Suppressor macrophage treated with lipopolysaccharide for 4 hours (primary cell): ENCODE results near the gene PCDHB11.
"Not testable (repeated sequence)": the region's sequence is repeated elsewhere in the genome, so short reads cannot be mapped to it uniquely, and the experiment has no call there.

Experiments used
- DNase-seq: peaks from one replicate; pipeline ENCODE4 v3.0.0-alpha.2; 2020

PCDHB11 gene

DNA sequence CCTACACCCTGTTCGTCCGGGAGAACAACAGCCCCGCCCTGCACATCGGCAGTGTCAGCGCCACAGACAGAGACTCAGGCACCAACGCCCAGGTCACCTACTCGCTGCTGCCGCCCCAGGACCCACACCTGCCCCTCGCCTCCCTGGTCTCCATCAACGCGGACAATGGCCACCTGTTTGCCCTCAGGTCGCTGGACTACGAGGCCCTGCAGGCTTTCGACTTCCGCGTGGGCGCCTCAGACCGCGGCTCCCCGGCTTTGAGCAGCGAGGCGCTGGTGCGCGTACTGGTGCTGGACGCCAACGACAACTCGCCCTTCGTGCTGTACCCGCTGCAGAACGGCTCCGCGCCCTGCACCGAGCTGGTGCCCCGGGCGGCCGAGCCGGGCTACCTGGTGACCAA lies 10.7 kb upstream of the PCDHB11 start:
- not testable (repeated sequence) for DNase-seq

DNA sequence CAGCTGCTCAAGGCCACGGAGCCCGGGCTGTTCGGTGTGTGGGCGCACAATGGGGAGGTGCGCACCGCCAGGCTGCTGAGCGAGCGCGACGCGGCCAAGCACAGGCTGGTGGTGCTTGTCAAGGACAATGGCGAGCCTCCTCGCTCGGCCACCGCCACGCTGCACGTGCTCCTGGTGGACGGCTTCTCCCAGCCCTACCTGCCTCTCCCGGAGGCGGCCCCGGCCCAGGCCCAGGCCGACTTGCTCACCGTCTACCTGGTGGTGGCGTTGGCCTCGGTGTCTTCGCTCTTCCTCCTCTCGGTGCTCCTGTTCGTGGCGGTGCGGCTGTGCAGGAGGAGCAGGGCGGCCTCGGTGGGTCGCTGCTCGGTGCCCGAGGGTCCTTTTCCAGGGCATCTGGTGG lies 10.3 kb upstream of the PCDHB11 start:
- DNase-seq, result not testable (repeated sequence)

DNA sequence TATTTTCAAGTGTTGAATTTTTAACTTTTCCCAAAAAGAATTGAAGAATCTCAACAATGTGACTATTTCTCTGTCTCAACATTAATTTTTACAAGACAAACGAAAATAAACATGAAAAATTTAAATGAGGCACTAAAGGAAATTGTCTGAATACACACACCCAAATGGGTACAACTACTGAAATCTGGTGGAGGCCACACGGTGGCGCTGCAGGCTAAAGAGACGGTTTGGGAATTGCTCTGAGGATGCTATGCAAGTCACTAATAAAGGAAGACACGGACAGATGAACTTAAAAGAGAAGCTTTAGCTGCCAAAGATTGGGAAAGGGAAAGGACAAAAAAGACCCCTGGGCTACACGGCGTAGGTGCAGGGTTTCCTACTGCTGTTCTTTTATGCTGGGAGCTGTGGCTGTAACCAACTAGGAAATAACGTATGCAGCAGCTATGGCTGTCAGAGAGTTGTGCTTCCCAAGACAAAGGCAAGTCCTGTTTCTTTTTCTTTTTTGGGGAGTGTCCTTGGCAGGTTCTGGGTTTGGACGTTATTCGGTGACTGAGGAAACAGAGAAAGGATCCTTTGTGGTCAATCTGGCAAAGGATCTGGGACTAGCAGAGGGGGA lies 7.2 kb upstream of the PCDHB11 start, which contains the start of gene PCDHB10:
TSS of gene PCDHB10 (plus strand) at position 244 of the 616 bp plus-strand sequence. CDS start at position 444, 200 bp downstream.
- peak; percentile 18 for DNase-seq

DNA sequence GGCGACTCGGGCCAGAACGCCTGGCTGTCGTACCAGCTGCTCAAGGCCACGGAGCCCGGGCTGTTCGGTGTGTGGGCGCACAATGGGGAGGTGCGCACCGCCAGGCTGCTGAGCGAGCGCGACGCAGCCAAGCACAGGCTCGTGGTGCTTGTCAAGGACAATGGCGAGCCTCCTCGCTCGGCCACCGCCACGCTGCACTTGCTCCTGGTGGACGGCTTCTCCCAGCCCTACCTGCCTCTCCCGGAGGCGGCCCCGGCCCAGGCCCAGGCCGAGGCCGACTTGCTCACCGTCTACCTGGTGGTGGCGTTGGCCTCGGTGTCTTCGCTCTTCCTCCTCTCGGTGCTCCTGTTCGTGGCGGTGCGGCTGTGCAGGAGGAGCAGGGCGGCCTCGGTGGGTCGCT lies 5.1 kb upstream of the PCDHB11 start:
- not testable (repeated sequence) for DNase-seq

DNA sequence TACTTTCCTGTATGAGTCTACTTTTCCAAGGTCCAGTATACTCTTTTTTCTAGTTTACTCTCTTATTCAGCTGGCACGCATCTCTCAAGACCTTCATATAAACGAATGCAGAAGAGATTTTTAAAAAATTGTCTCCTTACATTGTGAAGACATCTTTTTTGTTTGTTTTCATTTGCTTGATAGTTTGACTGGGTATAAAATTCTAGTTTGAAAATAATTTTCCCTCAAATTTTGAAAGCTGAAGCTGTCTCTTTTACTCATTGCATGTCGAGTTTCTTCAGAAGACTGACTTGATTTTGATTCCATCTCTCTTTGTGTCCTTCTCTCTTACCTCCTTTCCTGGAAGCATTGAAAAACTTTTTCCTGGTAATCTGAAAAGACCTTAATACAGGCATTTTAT lies 3.1 kb upstream of the PCDHB11 start:
- no peak for DNase-seq

DNA sequence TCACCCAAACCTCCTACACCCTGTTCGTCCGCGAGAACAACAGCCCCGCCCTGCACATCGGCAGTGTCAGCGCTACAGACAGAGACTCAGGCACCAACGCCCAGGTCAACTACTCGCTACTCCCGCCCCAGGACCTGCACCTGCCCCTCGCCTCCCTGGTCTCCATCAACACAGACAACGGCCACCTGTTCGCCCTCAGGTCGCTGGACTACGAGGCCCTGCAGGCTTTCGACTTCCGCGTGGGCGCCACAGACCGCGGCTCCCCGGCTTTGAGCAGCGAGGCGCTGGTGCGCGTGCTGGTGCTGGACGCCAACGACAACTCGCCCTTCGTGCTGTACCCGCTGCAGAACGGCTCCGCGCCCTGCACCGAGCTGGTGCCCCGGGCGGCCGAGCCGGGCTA lies 1.7 kb downstream of the PCDHB11 start:
- DNase-seq, result not testable (repeated sequence)

DNA sequence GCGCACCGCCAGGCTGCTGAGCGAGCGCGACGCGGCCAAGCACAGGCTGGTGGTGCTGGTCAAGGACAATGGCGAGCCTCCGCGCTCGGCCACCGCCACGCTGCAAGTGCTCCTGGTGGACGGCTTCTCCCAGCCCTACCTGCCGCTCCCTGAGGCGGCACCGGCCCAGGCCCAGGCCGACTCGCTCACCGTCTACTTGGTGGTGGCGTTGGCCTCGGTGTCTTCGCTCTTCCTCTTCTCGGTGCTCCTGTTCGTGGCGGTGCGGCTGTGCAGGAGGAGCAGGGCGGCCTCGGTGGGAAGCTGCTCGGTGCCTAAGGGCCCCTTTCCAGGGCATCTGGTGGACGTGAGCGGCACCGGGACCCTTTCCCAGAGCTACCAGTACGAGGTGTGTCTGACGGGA lies 2.2 kb downstream of the PCDHB11 start:
- not testable (repeated sequence) for DNase-seq

DNA sequence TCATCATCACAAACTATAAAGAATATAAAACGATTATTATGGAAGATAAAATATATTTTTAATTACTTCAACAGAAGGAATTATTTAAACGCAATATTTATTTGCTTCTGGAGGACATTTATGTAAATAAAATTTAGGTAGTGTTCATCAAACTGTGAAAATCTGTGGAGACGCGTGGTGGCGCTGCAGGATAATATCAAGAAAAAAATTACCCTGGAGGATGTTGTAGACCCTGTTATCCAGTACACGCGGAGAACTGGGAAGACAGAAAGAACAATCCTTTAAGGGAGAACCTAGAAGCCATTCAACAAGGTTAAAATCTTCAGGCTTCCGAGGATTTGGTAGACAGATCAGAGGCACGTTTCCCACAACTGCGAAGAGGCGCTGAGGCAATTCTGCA lies 9.1 kb downstream of the PCDHB11 start, which contains the start of gene PCDHB12:
TSS of gene PCDHB12 (plus strand) at position 242 of the 400 bp plus-strand sequence. CDS start 189 bp downstream, outside the sequence.
- no peak for DNase-seq

DNA sequence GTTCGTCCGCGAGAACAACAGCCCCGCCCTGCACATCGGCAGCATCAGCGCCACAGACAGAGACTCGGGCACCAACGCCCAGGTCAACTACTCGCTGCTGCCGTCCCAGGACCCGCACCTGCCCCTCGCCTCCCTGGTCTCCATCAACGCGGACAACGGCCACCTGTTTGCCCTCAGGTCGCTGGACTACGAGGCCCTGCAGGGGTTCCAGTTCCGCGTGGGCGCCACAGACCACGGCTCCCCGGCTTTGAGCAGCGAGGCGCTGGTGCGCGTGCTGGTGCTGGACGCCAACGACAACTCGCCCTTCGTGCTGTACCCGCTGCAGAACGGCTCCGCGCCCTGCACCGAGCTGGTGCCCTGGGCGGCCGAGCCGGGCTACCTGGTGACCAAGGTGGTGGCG lies 10.9 kb downstream of the PCDHB11 start:
- not testable (repeated sequence) for DNase-seq

DNA sequence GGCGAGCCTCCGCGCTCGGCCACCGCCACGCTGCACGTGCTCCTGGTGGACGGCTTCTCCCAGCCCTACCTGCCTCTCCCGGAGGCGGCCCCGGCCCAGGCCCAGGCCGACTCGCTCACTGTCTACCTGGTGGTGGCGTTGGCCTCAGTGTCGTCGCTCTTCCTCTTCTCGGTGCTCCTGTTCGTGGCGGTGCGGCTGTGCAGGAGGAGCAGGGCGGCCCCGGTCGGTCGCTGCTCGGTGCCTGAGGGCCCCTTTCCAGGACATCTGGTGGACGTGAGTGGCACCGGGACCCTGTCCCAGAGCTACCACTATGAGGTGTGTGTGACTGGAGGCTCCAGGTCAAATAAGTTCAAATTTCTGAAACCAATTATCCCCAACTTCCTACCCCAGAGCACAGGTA lies 11.4 kb downstream of the PCDHB11 start:
- DNase-seq, result not testable (repeated sequence)

DNA sequence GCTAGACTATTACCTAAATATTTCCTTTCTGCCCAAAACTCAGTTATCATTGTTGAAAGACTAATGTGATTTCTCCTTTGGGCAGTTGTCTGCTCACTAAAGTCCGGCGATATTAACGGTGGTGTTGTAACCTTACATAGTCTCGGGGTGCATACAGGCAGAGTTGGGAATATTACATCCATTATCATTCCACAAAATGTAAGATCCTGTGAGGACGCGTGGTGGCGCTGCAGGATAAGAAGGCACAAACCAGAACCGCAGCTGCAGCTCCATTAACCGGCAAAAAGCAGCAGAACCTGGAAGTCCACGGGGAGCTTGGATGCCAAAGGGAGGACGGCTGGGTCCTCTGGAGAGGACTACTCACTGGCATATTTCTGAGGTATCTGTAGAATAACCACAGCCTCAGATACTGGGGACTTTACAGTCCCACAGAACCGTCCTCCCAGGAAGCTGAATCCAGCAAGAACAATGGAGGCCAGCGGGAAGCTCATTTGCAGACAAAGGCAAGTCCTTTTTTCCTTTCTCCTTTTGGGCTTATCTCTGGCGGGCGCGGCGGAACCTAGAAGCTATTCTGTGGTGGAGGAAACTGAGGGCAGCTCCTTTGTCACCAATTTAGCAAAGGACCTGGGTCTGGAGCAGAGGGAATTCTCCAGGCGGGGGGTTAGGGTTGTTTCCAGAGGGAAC lies 14.4 kb downstream of the PCDHB11 start, which contains the start of gene PCDHB13:
TSS of gene PCDHB13 (plus strand) at position 264 of the 684 bp plus-strand sequence. CDS start at position 469, 205 bp downstream.
- DNase-seq, result peak; percentile 3

DNA sequence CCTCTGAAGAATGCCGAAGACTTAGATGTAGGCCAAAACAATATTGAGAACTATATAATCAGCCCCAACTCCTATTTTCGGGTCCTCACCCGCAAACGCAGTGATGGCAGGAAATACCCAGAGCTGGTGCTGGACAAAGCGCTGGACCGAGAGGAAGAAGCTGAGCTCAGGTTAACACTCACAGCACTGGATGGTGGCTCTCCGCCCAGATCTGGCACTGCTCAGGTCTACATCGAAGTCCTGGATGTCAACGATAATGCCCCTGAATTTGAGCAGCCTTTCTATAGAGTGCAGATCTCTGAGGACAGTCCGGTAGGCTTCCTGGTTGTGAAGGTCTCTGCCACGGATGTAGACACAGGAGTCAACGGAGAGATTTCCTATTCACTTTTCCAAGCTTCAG lies 15.2 kb downstream of the PCDHB11 start:
- DNase-seq, result not testable (repeated sequence)

DNA sequence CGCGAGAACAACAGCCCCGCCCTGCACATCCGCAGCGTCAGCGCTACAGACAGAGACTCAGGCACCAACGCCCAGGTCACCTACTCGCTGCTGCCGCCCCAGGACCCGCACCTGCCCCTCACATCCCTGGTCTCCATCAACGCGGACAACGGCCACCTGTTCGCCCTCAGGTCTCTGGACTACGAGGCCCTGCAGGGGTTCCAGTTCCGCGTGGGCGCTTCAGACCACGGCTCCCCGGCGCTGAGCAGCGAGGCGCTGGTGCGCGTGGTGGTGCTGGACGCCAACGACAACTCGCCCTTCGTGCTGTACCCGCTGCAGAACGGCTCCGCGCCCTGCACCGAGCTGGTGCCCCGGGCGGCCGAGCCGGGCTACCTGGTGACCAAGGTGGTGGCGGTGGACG lies 16.1 kb downstream of the PCDHB11 start:
- DNase-seq, result not testable (repeated sequence)

DNA sequence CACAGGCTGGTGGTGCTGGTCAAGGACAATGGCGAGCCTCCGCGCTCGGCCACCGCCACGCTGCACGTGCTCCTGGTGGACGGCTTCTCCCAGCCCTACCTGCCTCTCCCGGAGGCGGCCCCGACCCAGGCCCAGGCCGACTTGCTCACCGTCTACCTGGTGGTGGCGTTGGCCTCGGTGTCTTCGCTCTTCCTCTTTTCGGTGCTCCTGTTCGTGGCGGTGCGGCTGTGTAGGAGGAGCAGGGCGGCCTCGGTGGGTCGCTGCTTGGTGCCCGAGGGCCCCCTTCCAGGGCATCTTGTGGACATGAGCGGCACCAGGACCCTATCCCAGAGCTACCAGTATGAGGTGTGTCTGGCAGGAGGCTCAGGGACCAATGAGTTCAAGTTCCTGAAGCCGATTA lies 16.6 kb downstream of the PCDHB11 start:
- not testable (repeated sequence) for DNase-seq

DNA sequence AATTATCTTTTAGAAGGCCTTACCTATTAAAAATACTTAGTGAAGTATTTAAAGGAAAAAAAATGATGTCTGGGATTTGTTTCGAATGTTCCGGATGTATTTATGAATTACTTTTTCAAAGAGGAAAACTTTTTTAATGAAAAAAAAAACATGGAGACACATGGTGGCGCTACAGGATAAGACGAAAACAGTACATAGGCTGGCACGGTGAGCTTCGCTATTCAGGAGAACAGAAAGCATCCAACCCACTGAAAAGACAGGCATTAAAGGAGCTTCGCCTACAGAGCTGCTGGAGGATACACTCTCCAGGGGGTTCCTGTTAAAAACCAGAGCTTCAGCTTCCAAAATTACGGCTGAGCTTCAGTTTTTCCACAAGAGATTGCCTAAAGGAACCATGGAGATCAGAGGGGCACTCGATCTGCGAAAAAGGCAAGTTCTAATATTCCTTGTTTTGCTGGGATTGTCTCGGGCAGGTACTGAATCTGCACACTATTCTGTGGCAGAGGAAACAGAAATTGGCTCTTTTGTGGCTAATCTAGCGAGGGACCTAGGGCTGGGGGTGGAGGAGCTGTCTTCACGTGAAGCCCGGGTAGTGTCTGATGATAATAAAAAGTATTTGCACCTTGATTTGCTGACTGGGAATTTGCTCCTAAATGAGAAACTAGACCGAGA lies 23.8 kb downstream of the PCDHB11 start, which contains the start of gene PCDHB14:
TSS of gene PCDHB14 (plus strand) at position 232 of the 672 bp plus-strand sequence. CDS start at position 395, 163 bp downstream.
- no peak for DNase-seq

DNA sequence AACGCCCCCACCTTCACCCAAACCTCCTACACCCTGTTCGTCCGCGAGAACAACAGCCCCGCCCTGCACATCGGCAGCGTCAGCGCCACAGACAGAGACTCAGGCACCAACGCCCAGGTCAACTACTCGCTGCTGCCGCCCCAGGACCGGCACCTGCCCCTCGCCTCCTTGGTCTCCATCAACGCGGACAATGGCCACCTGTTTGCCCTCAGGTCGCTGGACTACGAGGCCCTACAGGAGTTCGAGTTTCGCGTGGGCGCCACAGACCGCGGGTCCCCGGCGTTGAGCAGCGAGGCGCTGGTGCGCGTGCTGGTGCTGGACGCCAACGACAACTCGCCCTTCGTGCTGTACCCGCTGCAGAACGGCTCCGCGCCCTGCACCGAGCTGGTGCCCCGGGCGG lies 25.4 kb downstream of the PCDHB11 start:
- DNase-seq, result not testable (repeated sequence)

DNA sequence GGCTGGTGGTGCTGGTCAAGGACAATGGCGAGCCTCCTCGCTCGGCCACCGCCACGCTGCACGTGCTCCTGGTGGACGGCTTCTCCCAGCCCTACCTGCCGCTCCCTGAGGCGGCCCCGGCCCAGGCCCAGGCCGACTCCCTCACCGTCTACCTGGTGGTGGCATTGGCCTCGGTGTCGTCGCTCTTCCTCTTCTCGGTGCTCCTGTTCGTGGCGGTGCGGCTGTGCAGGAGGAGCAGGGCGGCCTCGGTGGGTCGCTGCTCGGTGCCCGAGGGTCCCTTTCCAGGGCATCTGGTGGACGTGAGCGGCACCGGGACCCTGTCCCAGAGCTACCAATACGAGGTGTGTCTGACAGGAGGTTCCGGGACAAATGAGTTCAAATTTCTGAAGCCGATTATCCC lies 26.0 kb downstream of the PCDHB11 start:
- DNase-seq, result not testable (repeated sequence)

DNA sequence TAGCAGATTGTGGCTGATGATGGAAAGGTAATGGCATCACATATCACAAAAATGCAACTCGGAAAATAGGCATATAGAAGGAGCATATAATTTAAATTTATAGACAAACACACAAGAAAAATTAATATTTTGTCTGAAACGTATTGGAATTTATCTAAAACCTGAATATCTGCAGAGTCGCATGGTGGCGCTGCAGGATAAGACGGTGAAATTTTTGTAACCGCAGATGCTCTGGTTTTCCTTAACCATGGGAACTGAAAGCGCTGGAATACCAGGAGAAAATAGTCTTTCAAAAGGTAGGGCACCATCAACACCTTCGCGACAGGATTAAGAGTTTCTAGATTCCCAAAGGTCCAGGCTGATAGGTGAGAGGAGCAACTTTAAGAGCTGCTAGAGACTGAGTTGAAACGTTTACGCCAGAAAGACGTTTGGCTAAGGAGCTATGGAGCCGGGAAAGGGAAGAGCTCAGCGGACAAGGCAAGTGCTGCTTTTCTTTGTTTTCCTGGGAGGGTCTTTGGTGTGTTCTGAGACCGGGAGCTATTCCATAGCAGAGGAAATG lies 34.8 kb downstream of the PCDHB11 start:
- no peak for DNase-seq

DNA sequence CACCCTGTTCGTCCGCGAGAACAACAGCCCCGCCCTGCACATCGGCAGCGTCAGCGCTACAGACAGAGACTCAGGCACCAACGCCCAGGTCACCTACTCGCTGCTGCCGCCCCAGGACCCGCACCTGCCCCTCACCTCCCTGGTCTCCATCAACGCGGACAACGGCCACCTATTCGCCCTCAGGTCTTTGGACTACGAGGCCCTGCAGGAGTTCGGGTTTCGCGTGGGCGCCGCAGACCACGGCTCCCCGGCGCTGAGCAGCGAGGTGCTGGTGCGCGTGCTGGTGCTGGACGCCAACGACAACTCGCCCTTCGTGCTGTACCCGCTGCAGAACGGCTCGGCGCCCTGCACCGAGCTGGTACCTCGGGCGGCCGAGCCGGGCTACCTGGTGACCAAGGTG lies 36.5 kb downstream of the PCDHB11 start:
- not testable (repeated sequence) for DNase-seq

DNA sequence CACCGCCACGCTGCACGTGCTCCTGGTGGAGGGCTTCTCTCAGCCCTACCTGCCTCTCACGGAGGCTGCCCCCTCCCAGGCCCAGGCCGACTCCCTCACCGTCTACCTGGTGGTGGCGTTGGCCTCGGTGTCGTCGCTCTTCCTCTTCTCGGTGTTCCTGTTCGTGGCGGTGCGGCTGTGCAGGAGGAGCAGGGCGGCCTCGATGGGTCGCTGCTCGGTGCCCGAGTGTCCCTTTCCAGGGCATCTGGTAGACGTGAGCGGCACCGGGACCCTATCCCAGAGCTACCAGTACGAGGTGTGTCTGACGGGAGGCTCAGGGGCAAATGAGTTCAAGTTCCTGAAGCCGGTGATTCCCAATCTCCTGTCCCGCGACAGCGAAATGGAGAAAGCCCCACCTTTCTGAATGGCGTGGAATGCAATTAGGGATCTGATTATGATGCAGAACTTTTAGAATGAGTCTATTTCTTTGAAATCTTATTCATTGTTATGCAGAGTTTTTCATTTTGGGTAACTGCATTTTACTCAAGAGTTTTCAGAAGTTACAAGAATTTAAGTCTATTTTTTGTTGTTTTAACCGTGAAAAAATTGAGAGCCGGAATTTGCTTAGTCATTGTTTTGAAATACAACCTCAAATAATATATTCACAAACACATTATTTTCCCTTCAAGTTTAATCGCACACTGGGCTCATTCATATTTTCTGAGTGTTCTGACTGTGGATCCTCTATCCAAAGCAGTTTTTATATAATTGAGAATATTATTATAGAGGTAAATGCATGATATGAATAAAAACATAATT lies 37.3 kb downstream of the PCDHB11 start:
- DNase-seq, result no peak

DNA sequence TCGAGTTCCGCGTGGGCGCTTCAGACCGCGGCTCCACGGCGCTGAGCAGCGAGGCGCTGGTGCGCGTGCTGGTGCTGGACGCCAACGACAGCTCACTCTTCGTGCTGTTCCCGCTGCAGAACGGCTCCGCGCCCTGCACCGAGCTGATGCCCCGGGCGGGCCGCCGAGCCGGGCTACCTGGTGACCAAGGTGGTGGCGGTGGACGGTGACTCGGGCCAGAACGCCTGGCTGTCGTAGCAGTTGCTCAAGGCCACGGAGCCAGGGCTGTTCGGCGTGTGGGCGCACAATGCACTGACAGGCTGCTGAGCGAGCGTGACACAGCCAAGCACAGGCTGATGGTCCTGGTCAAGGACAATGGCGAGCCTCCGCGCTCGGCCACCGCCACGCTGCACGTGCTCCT lies 42.1 kb downstream of the PCDHB11 start:
- DNase-seq, result no peak

DNA sequence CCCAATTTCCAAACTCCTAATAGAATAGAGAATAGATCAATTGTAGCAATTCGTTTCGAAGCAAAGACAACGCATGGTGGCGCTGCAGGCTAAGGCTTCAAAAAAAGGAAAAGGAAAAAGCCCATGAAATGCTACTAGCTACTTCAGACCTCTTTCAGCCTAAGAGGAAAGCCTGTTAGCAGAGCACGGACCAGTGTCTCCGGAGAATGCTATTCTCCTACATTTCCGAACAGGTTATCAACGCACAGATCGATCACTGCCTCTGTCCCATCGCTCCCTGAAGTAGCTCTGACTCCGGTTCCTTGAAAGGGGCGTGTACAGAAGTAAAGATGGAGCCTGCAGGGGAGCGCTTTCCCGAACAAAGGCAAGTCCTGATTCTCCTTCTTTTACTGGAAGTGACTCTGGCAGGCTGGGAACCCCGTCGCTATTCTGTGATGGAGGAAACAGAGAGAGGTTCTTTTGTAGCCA lies 45.9 kb downstream of the PCDHB11 start, which contains the start of gene PCDHB15:
TSS of gene PCDHB15 (plus strand) at position 146 of the 468 bp plus-strand sequence. CDS start at position 330, 184 bp downstream.
- no peak for DNase-seq
